Right cardiac atrium (tissue), 5 donors: ENCODE results near the gene CDH6. TPM values are rescaled to one million over a fixed set of nuclear protein-coding genes. Genes with fewer than 3 reads are reported as not detected.
A peak's percentile ranks its signal among the peaks of the same experiment; 100 is the strongest.

Source experiments
- ATAC-seq, 2 donors: fragments of 200-7000 bp; cut with Tn5 transposase; one replicate each; pipeline versions ENCODE4 v1.8.0 to v1.9.1; 2020; ENCODE audit warnings: moderate library complexity in 2 of 2, mild to moderate bottlenecking in 1 of 2
- DNase-seq, 3 donors: peaks; one replicate each; pipeline ENCODE4 v3.0.0-alpha.2; 2020
- H3K27ac ChIP-seq: one replicate; pipeline ENCODE4 v1.5.1; 2013; ENCODE audit warnings: mild to moderate bottlenecking, low read length, control low read depth, moderate library complexity
- H3K27me3 ChIP-seq: one replicate; pipeline ENCODE4 v1.6.1; 2013; ENCODE audit not compliant: control insufficient read depth, insufficient read depth
- H3K4me1 ChIP-seq: one replicate; pipeline ENCODE4 v1.6.1; 2013; ENCODE audit warnings: low read length; ENCODE audit not compliant: control insufficient read depth, insufficient read depth
- H3K4me3 ChIP-seq: one replicate; pipeline ENCODE4 v1.5.1; 2013; ENCODE audit warnings: low read length, control low read depth
- H3K9me3 ChIP-seq: one replicate; pipeline ENCODE4 v1.6.1; 2013; ENCODE audit warnings: low read length; ENCODE audit not compliant: control insufficient read depth
- WGBS: extraction: QIAGEN DNeasy Blood & Tissue Kit; methylation state at CpG from one replicate; pipeline ENCODE4 v1.1.7; 2013; 5-methylcytosine and 5-hydroxymethylcytosine counted together
- intact Hi-C, 4 donors: fragments of 100-400 bp; cut with DNase I; formaldehyde crosslinking; loops; one replicate each; pipeline versions ENCODE4 v1.11.0 to v1.14.0; 2022 to 2023
- polyA plus RNA-seq: library from polyadenylated mRNA; stranded (reverse); fragments of 200-250 nt; gene quantifications from one replicate; pipeline ENCODE4 v1.2.3, GENCODE V29; 2013
- total RNA-seq, 4 donors: library from RNA; stranded (reverse); fragmentation: NEBNext Ultra II Directional; extraction: Animal tissue kit (Norgen Biotek cat#: 25700); gene quantifications; one replicate each; pipeline ENCODE4 v1.2.1, GENCODE V29; 2021
- donor health status: healthy with polysubstance abuse.
- donor health status: DM: no; HTN: yes; CAD: no.
- donor health status: DM: no; HTN: no; CAD: no.
- donor health status: DM: no; HTN: yes; CAD: no; lungs with severe emphysema.
- donor health status: DM: yes; HTN: yes; CAD: no.

Gene CDH6
- total and polyA plus RNA-seq, 5 donors: 0.65 to 1.7 (median 1.0) TPM

GRCh38 chr5:31283326-31283725, 89.8 kb downstream of the CDH6 start:
- ATAC-seq: no peak
- Histone ChIP-seq H3K27ac (no peak overlapping the region), H3K27me3 (no peaks in the 10 kb centered on the region), H3K9me3 (peaks cover 3% of the 10 kb centered on the region), H3K4me3 (no peak overlapping the region), H3K4me1 (no peaks in the 10 kb centered on the region)
- intact Hi-C loops: no loop called here
- no peak for DNase-seq
- 47% methylated on average over 3 of the region's 3 CpGs for WGBS

- no peaks in the 10 kb centered on the region for H3K4me1 ChIP-seq
- intact Hi-C loops: no loop called here
- ATAC-seq: no peak
- H3K27me3 ChIP-seq: no peaks in the 10 kb centered on the region
- DNase-seq: no peak
- H3K27ac ChIP-seq: no peak overlapping the region
- WGBS: 62% methylated on average over 2 of the region's 2 CpGs
- H3K9me3 ChIP-seq: peaks cover 5% of the 10 kb centered on the region
- no peak overlapping the region for H3K4me3 ChIP-seq
Measured at GRCh38 chr5:31285025-31285424, 91.5 kb downstream of the CDH6 start.

- H3K4me1 ChIP-seq: no peaks in the 10 kb centered on the region
- no peak overlapping the region for H3K27ac ChIP-seq
- no peaks in the 10 kb centered on the region for H3K27me3 ChIP-seq
- no peak for ATAC-seq
- no peak for DNase-seq
- no peak overlapping the region for H3K4me3 ChIP-seq
- H3K9me3 ChIP-seq: peaks cover 8% of the 10 kb centered on the region
- intact Hi-C loops: no loop called here
Measured at GRCh38 chr5:31287985-31288384, 94.5 kb downstream of the CDH6 start.

- no peak for DNase-seq
- no peaks in the 10 kb centered on the region for H3K27me3 ChIP-seq
- 77% methylated on average over 3 of the region's 3 CpGs for WGBS
- intact Hi-C loops: no loop called here
- H3K4me1 ChIP-seq: no peaks in the 10 kb centered on the region
- no peak overlapping the region for H3K27ac ChIP-seq
- H3K9me3 ChIP-seq: peaks cover 8% of the 10 kb centered on the region
- no peak overlapping the region for H3K4me3 ChIP-seq
- ATAC-seq: no peak
Measured at GRCh38 chr5:31289429-31289828, 95.9 kb downstream of the CDH6 start.

GRCh38 chr5:31291323-31291854, 97.9 kb downstream of the CDH6 start:
- no peaks in the 10 kb centered on the region for H3K4me1 ChIP-seq

GRCh38 chr5:31300501-31300900, 107.0 kb downstream of the CDH6 start:
- Histone ChIP-seq H3K27ac (no peak overlapping the region), H3K4me1 (no peaks in the 10 kb centered on the region), H3K4me3 (no peak overlapping the region), H3K27me3 (no peaks in the 10 kb centered on the region), H3K9me3 (no peaks in the 10 kb centered on the region)
- 78% methylated on average over 1 of the region's 1 CpG for WGBS
- DNase-seq (no peak), ATAC-seq (no peak)
- intact Hi-C loops: no loop called here

More at GRCh38 chr5:31291323-31291854, 97.9 kb downstream of the CDH6 start:
- Histone ChIP-seq H3K4me3 (no peak overlapping the region), H3K27ac (no peak overlapping the region), H3K27me3 (no peaks in the 10 kb centered on the region), H3K9me3 (peaks cover 4% of the 10 kb centered on the region)
- no peak for ATAC-seq
- intact Hi-C loops: no loop called here
- WGBS: 48% methylated on average over 7 of the region's 7 CpGs
- no peak for DNase-seq

GRCh38 chr5:31301833-31302232, 108.3 kb downstream of the CDH6 start:
- Histone ChIP-seq H3K27me3 (no peaks in the 10 kb centered on the region), H3K4me1 (no peaks in the 10 kb centered on the region), H3K4me3 (no peak overlapping the region), H3K9me3 (no peaks in the 10 kb centered on the region), H3K27ac (no peak overlapping the region)
- intact Hi-C loops: no loop called here
- 78% methylated on average over 5 of the region's 5 CpGs for WGBS
- DNase-seq (no peak), ATAC-seq (no peak)

GRCh38 chr5:31303688-31304087, 110.2 kb downstream of the CDH6 start:
- intact Hi-C loops: no loop called here
- no peaks in the 10 kb centered on the region for H3K27me3 ChIP-seq
- WGBS: 84% methylated on average over 5 of the region's 5 CpGs
- ATAC-seq (no peak), DNase-seq (no peak)
- H3K27ac ChIP-seq: no peak overlapping the region
- H3K4me3 ChIP-seq: no peak overlapping the region
- H3K9me3 ChIP-seq: no peaks in the 10 kb centered on the region
- no peaks in the 10 kb centered on the region for H3K4me1 ChIP-seq

- no peaks in the 10 kb centered on the region for H3K4me1 ChIP-seq
- ATAC-seq: no peak
- 83% methylated on average over 13 of the region's 13 CpGs for WGBS
Measured at GRCh38 chr5:31317665-31318064, 124.2 kb downstream of the CDH6 start.

GRCh38 chr5:31319335-31319734, 125.8 kb downstream of the CDH6 start:
- DNase-seq (no peak), ATAC-seq (no peak)
- Histone ChIP-seq H3K27ac (no peak overlapping the region), H3K4me1 (no peaks in the 10 kb centered on the region), H3K4me3 (no peak overlapping the region), H3K9me3 (peaks cover 1% of the 10 kb centered on the region), H3K27me3 (no peaks in the 10 kb centered on the region)
- 61% methylated on average over 4 of the region's 4 CpGs for WGBS
- intact Hi-C loops: no loop called here

More at GRCh38 chr5:31317665-31318064, 124.2 kb downstream of the CDH6 start:
- Histone ChIP-seq H3K9me3 (no peaks in the 10 kb centered on the region), H3K27me3 (no peaks in the 10 kb centered on the region), H3K27ac (no peak overlapping the region), H3K4me3 (no peak overlapping the region)
- no peak for DNase-seq
- intact Hi-C loops: no loop called here

- Histone ChIP-seq H3K4me1 (no peaks in the 10 kb centered on the region), H3K9me3 (peaks cover 1% of the 10 kb centered on the region), H3K27ac (no peak overlapping the region), H3K27me3 (no peaks in the 10 kb centered on the region), H3K4me3 (no peak overlapping the region)
- intact Hi-C loops: no loop called here
- WGBS: 84% methylated on average over 18 of the region's 18 CpGs
- ATAC-seq (no peak), DNase-seq (peak in 1 of 3 donors; percentile 26)
Measured at GRCh38 chr5:31322946-31323345, 129.5 kb downstream of the CDH6 start.

GRCh38 chr5:31324842-31325241, 131.4 kb downstream of the CDH6 start:
- Histone ChIP-seq H3K9me3 (peaks cover 1% of the 10 kb centered on the region), H3K4me3 (no peak overlapping the region), H3K4me1 (no peaks in the 10 kb centered on the region), H3K27ac (no peak overlapping the region), H3K27me3 (no peaks in the 10 kb centered on the region)
- intact Hi-C loops: no loop called here
- WGBS: 77% methylated on average over 3 of the region's 3 CpGs
- ATAC-seq: no peak
- DNase-seq: no peak
